ENCODE data around the gene ATOSB.
A peak's percentile ranks its signal among the peaks of the same experiment; 100 is the strongest.

ATOSB gene

GRCh38 chr9:35140093-35140492, 24.4 kb upstream of the ATOSB start:
- DNase-seq (ENCODE audit: low spot score in 2 of 2): no peak
- in situ Hi-C loops (cut with MboI; ENCODE audit: low sequenced_read_pairs): no loop called here
- Histone ChIP-seq H3K36me3 (replicated peaks) (no peaks in the 10 kb centered on the region), H3K4me3 (no peak overlapping the region), H3K4me1 (no peaks in the 10 kb centered on the region), H3K9me3 (peaks cover 10% of the 10 kb centered on the region; the same call in 1 of the 2 replicates), H3K27me3 (ENCODE audit: low read depth) (0 out of 2 replicates have a peak, but pooled peaks cover 2% of the 10 kb centered on the region)

- H3K36me3 ChIP-seq (replicated peaks): no peaks in the 10 kb centered on the region
- H3K4me1 ChIP-seq: no peaks in the 10 kb centered on the region
- H3K4me3 ChIP-seq: no peak overlapping the region
- no peak for DNase-seq (ENCODE audit: low spot score in 2 of 2)
- H3K27me3 ChIP-seq (ENCODE audit: low read depth): 0 out of 2 replicates have a peak, but pooled peaks cover 2% of the 10 kb centered on the region
- in situ Hi-C loops (cut with MboI; ENCODE audit: low sequenced_read_pairs): no loop called here
- H3K9me3 ChIP-seq: peaks cover 3% of the 10 kb centered on the region
Observed at GRCh38 chr9:35136866-35137265, 21.2 kb upstream of the ATOSB start.

GRCh38 chr9:35135988-35136387, 20.3 kb upstream of the ATOSB start:
- no peaks in the 10 kb centered on the region for H3K36me3 ChIP-seq (replicated peaks)
- no peak overlapping the region for H3K4me3 ChIP-seq
- no peak for DNase-seq (ENCODE audit: low spot score in 2 of 2)
- in situ Hi-C loops (cut with MboI; ENCODE audit: low sequenced_read_pairs): no loop called here
- no peaks in the 10 kb centered on the region for H3K4me1 ChIP-seq
- 0 out of 2 replicates have a peak, but pooled peaks cover 2% of the 10 kb centered on the region for H3K27me3 ChIP-seq (ENCODE audit: low read depth)
- peaks cover 4% of the 10 kb centered on the region for H3K9me3 ChIP-seq

GRCh38 chr9:35134920-35135319, 19.3 kb upstream of the ATOSB start:
- Histone ChIP-seq H3K27me3 (ENCODE audit: low read depth) (0 out of 2 replicates have a peak, but pooled peaks cover 2% of the 10 kb centered on the region), H3K4me3 (no peak overlapping the region), H3K4me1 (no peaks in the 10 kb centered on the region), H3K36me3 (replicated peaks) (no peaks in the 10 kb centered on the region), H3K9me3 (peaks cover 7% of the 10 kb centered on the region)
- in situ Hi-C loops (cut with MboI; ENCODE audit: low sequenced_read_pairs): no loop called here
- DNase-seq (ENCODE audit: low spot score in 2 of 2): no peak

GRCh38 chr9:35116898-35117551, 1.4 kb upstream of the ATOSB start:
- in situ Hi-C loops (cut with MboI; ENCODE audit: low sequenced_read_pairs): loop anchor here (5.0 to 25.0 kb wide), 3 partner anchors 145 to 445 kb away; a partner anchor contains a TSS

GRCh38 chr9:35116539-35116897, 856 bp upstream of the ATOSB start:
- H3K36me3 ChIP-seq (replicated peaks): no peaks in the 10 kb centered on the region
- H3K9me3 ChIP-seq: no peaks in the 10 kb centered on the region
- in situ Hi-C loops (cut with MboI; ENCODE audit: low sequenced_read_pairs): loop anchor here (5.0 to 25.0 kb wide), 3 partner anchors 146 to 446 kb away; a partner anchor contains a TSS
- H3K4me1 ChIP-seq: peaks cover 20% of the 10 kb centered on the region
- H3K4me3 ChIP-seq: peak overlapping the region; percentile 46
- H3K27me3 ChIP-seq (ENCODE audit: low read depth): no peaks in the 10 kb centered on the region
- no peak for DNase-seq (ENCODE audit: low spot score in 2 of 2)

More at GRCh38 chr9:35116898-35117551, 1.4 kb upstream of the ATOSB start:
- no peaks in the 10 kb centered on the region for H3K27me3 ChIP-seq (ENCODE audit: low read depth)
- H3K4me1 ChIP-seq: peaks cover 17% of the 10 kb centered on the region
- H3K9me3 ChIP-seq: no peaks in the 10 kb centered on the region
- peak overlapping the region; percentile 46 for H3K4me3 ChIP-seq
- H3K36me3 ChIP-seq (replicated peaks): no peaks in the 10 kb centered on the region
- DNase-seq (ENCODE audit: low spot score in 2 of 2): peak; percentile 82 to 95

GRCh38 chr9:35114840-35115628, 628 bp downstream of the ATOSB start:
- Histone ChIP-seq H3K27me3 (ENCODE audit: low read depth) (no peaks in the 10 kb centered on the region), H3K4me1 (peaks cover 20% of the 10 kb centered on the region), H3K9me3 (no peaks in the 10 kb centered on the region), H3K4me3 (peak overlapping the region; percentile 46), H3K36me3 (replicated peaks) (no peaks in the 10 kb centered on the region)
- in situ Hi-C loops (cut with MboI; ENCODE audit: low sequenced_read_pairs): loop anchor here (5.0 to 25.0 kb wide), 3 partner anchors 147 to 447 kb away; a partner anchor contains a TSS
- peak in 1 of 2 experiments; percentile 62 for DNase-seq (ENCODE audit: low spot score in 2 of 2)

GRCh38 chr9:35114113-35114839, 1.4 kb downstream of the ATOSB start:
- H3K27me3 ChIP-seq (ENCODE audit: low read depth): no peaks in the 10 kb centered on the region
- H3K4me3 ChIP-seq: peak overlapping the region; percentile 46
- no peaks in the 10 kb centered on the region for H3K36me3 ChIP-seq (replicated peaks)
- peak; percentile 94 to 96 for DNase-seq (ENCODE audit: low spot score in 2 of 2)
- no peaks in the 10 kb centered on the region for H3K9me3 ChIP-seq
- in situ Hi-C loops (cut with MboI; ENCODE audit: low sequenced_read_pairs): loop anchor here (25.0 kb wide), 1 partner anchor 448 kb away; a partner anchor contains a TSS
- H3K4me1 ChIP-seq: peaks cover 20% of the 10 kb centered on the region

- H3K27me3 ChIP-seq (ENCODE audit: low read depth): no peaks in the 10 kb centered on the region
- no peaks in the 10 kb centered on the region for H3K9me3 ChIP-seq
- H3K36me3 ChIP-seq (replicated peaks): no peaks in the 10 kb centered on the region
- peaks cover 20% of the 10 kb centered on the region for H3K4me1 ChIP-seq
- no peak for DNase-seq (ENCODE audit: low spot score in 2 of 2)
- no peak overlapping the region for H3K4me3 ChIP-seq
- in situ Hi-C loops (cut with MboI; ENCODE audit: low sequenced_read_pairs): loop anchor here (25.0 kb wide), 1 partner anchor 450 kb away; a partner anchor contains a TSS
Observed at GRCh38 chr9:35112257-35113020, 3.2 kb downstream of the ATOSB start.

- H3K36me3 ChIP-seq (replicated peaks): no peaks in the 10 kb centered on the region
- H3K4me3 ChIP-seq: peak overlapping the region; percentile 35
- H3K27me3 ChIP-seq (ENCODE audit: low read depth): no peaks in the 10 kb centered on the region
- peaks cover 17% of the 10 kb centered on the region for H3K4me1 ChIP-seq
- in situ Hi-C loops (cut with MboI; ENCODE audit: low sequenced_read_pairs): loop anchor here (25.0 kb wide), 1 partner anchor 451 kb away; a partner anchor contains a TSS
- no peaks in the 10 kb centered on the region for H3K9me3 ChIP-seq
- peak; percentile 97 to 98 for DNase-seq (ENCODE audit: low spot score in 2 of 2)
Observed at GRCh38 chr9:35111001-35111933, 4.4 kb downstream of the ATOSB start.

GRCh38 chr9:35110327-35110761, 5.3 kb downstream of the ATOSB start:
- Histone ChIP-seq H3K4me1 (peaks cover 17% of the 10 kb centered on the region), H3K9me3 (no peaks in the 10 kb centered on the region), H3K4me3 (no peak overlapping the region), H3K36me3 (replicated peaks) (no peaks in the 10 kb centered on the region; the same call in 1 of the 2 replicates), H3K27me3 (ENCODE audit: low read depth) (no peaks in the 10 kb centered on the region)
- in situ Hi-C loops (cut with MboI; ENCODE audit: low sequenced_read_pairs): loop anchor here (25.0 kb wide), 1 partner anchor 452 kb away; a partner anchor contains a TSS
- DNase-seq (ENCODE audit: low spot score in 2 of 2): no peak
